Stimulated activated CD4-positive, alpha-beta T cell treated with anti-CD3 and anti-CD28 coated beads, Interleukin-2, amount 100 ng/mL, for 24 hours (primary cell): Measurements from ENCODE around the gene HLA-DPB1.

Experiments used
- DNase-seq, 2 donors: peaks; one replicate each; pipeline ENCODE4 v3.0.0-alpha.2; 2020

The HLA-DPB1 gene

GRCh38 chr6:33105386-33105785 is 29.6 kb downstream of the HLA-DPB1 start:
- DNase-seq: no peak

GRCh38 chr6:33105916-33106871 is 30.4 kb downstream of the HLA-DPB1 start:
- no peak for DNase-seq

GRCh38 chr6:33107641-33108040 is 31.9 kb downstream of the HLA-DPB1 start:
- no peak for DNase-seq

GRCh38 chr6:33108307-33108706 is 32.5 kb downstream of the HLA-DPB1 start:
- DNase-seq: no peak

GRCh38 chr6:33112148-33112547 is 36.4 kb downstream of the HLA-DPB1 start:
- DNase-seq: no peak

GRCh38 chr6:33113755-33114154 is 38.0 kb downstream of the HLA-DPB1 start:
- no peak for DNase-seq

GRCh38 chr6:33114406-33114805 is 38.6 kb downstream of the HLA-DPB1 start:
- no peak for DNase-seq

GRCh38 chr6:33116417-33116816 is 40.6 kb downstream of the HLA-DPB1 start:
- DNase-seq: no peak

- DNase-seq: no peak
These were observed 41.3 kb downstream of the HLA-DPB1 start for GRCh38 chr6:33116841-33117711.

- DNase-seq: no peak
These were observed 42.1 kb downstream of the HLA-DPB1 start for GRCh38 chr6:33117811-33118277.

- DNase-seq: no peak
These were observed 42.8 kb downstream of the HLA-DPB1 start for GRCh38 chr6:33118525-33119123.

GRCh38 chr6:33120001-33120400 is 44.2 kb downstream of the HLA-DPB1 start:
- DNase-seq: no peak

GRCh38 chr6:33123181-33123580 is 47.4 kb downstream of the HLA-DPB1 start:
- no peak for DNase-seq

- DNase-seq: peak in 1 of 2 donors; percentile 7
These were observed 48.1 kb downstream of the HLA-DPB1 start for GRCh38 chr6:33123732-33124524.

GRCh38 chr6:33124525-33124901 is 48.7 kb downstream of the HLA-DPB1 start:
- DNase-seq: no peak

- DNase-seq: no peak
These were observed 49.2 kb downstream of the HLA-DPB1 start for GRCh38 chr6:33124947-33125346.

GRCh38 chr6:33126101-33126714 is 50.4 kb downstream of the HLA-DPB1 start:
- peak; percentile 75 to 81 for DNase-seq

- no peak for DNase-seq
These were observed 52.5 kb downstream of the HLA-DPB1 start for GRCh38 chr6:33128318-33128717.

- DNase-seq: no peak
These were observed 56.3 kb downstream of the HLA-DPB1 start for GRCh38 chr6:33132081-33132524.

- DNase-seq: no peak
These were observed 60.6 kb downstream of the HLA-DPB1 start for GRCh38 chr6:33136310-33136900.
